ENCODE results near the gene PCDHGA8.
A peak's percentile ranks its signal among the peaks of the same experiment; 100 is the strongest.
"Not testable (repeated sequence)": the region's sequence is repeated elsewhere in the genome, so short reads cannot be mapped to it uniquely, and the experiment has no call there.

Gene PCDHGA8

GRCh38 chr5:141371572-141372475 is 20.6 kb upstream of the PCDHGA8 start:
- no peak for DNase-seq

GRCh38 chr5:141373673-141374317 is 18.6 kb upstream of the PCDHGA8 start, which contains the start of gene PCDHGA6:
Gene PCDHGA6, plus strand, starts transcription at chr5:141373891. Its CDS starts 193 bp downstream, at chr5:141374084.
- DNase-seq, result no peak

GRCh38 chr5:141374627-141375026 is 17.8 kb upstream of the PCDHGA8 start:
- no peak for DNase-seq

- not testable (repeated sequence) for DNase-seq
Measured at GRCh38 chr5:141375444-141376155, 16.8 kb upstream of the PCDHGA8 start.

GRCh38 chr5:141382469-141383294 is 9.8 kb upstream of the PCDHGA8 start, which contains the start of gene PCDHGA7:
Gene PCDHGA7, plus strand, starts transcription at chr5:141382742. Its CDS starts 158 bp downstream, at chr5:141382900.
- DNase-seq, result no peak

- DNase-seq, result no peak
Measured at GRCh38 chr5:141383345-141383744, 9.1 kb upstream of the PCDHGA8 start.

- DNase-seq, result no peak
Measured at GRCh38 chr5:141384471-141385267, 7.8 kb upstream of the PCDHGA8 start.

GRCh38 chr5:141387557-141388311 is 4.7 kb upstream of the PCDHGA8 start, which contains the start of gene PCDHGB4:
Gene PCDHGB4, plus strand, starts transcription at chr5:141387698. Its CDS starts 187 bp downstream, at chr5:141387885.
- DNase-seq, result peak; percentile 20

GRCh38 chr5:141388661-141389060 is 3.8 kb upstream of the PCDHGA8 start:
- no peak for DNase-seq

- DNase-seq, result no peak
Measured at GRCh38 chr5:141389153-141390042, 3.0 kb upstream of the PCDHGA8 start.

GRCh38 chr5:141393267-141393666 is 834 bp downstream of the PCDHGA8 start:
- no peak for DNase-seq

- not testable (repeated sequence) for DNase-seq
Measured at GRCh38 chr5:141394401-141395187, 2.2 kb downstream of the PCDHGA8 start.

- DNase-seq, result peak; percentile 38
Measured at GRCh38 chr5:141397756-141398551, 5.5 kb downstream of the PCDHGA8 start, which contains the start of gene PCDHGB5. Gene PCDHGB5, plus strand, starts transcription at chr5:141397947. Its CDS starts 181 bp downstream, at chr5:141398128.

- no peak for DNase-seq
Measured at GRCh38 chr5:141398608-141399007, 6.2 kb downstream of the PCDHGA8 start.

GRCh38 chr5:141399555-141400258 is 7.3 kb downstream of the PCDHGA8 start:
- no peak for DNase-seq

- DNase-seq, result no peak
Measured at GRCh38 chr5:141402553-141403243, 10.3 kb downstream of the PCDHGA8 start, which contains the start of gene PCDHGA9. Gene PCDHGA9, plus strand, starts transcription at chr5:141402778. Its CDS starts 175 bp downstream, at chr5:141402953.

All from stimulated activated CD4-positive, alpha-beta T cell treated with anti-CD3 and anti-CD28 coated beads, Interleukin-12 subunit alpha, Interleukin-12 subunit beta, amount 100 ng/mL, for 4 hours (primary cell).